ENCODE data around the gene GALE.
"Not testable (repeated sequence)": the region's sequence is repeated elsewhere in the genome, so short reads cannot be mapped to it uniquely, and the experiment has no call there.

Gene GALE

DNA sequence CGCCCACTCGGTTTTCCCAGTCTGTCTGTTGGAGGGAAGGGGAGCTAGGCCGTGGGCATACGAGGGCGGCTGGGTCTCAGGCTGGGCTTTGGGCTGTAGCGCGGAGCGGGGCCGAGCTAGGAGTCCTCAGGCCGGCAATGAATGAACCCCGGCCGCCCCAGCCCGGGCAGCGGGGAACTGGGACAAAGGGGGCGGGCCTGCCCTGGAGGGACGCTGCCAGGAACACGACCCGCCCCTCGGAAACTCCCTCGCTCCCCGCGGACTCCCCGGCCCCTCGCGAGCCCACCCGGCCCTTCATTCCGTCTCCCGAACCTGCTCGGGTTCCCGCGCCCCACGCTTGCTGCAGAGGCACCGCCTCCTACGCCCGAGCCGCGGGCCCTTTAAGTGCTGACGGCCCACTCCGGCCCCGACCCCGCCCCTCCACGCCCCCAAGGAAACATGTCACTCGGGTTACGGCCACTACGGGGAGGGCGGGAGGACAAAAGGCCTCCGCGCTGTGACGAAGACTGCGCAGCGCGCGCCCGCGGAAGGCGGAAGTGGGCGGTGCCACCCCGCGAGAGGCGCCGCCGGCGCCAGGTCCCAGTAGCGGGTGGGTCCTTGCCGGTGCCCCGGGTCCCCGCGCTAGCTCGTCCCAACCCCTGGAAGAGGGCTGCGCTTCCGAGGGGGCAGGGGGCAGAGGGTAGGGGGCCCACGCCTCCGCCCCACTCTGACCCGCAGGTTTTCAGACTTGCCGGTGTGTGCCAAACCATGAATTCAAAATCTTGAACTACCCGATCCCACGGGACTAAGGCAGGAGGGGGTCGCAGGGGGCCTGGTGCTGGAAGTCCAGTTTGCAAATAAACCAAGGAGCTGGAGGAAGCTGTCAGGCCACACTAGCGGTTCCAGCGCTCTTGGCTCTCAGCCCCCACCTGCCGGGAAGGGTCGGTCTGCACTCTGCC lies at the start of gene GALE:
Gene GALE, minus strand, starts transcription at position 355 of the 938 bp plus-strand sequence. CDS start 1,747 bp downstream, outside the sequence.
- peak within 1 kb of the TSS; percentile 84 to 96 for H3K4me3 ChIP-seq (replicated peaks in 1 of 2; ENCODE audit: low read depth in 2 of 2, low read length in 2 of 2)
- DNase-seq (ENCODE audit: low read depth in 2 of 2) = peak; percentile 95 to 97
- TF ChIP-seq, protein P1, sequence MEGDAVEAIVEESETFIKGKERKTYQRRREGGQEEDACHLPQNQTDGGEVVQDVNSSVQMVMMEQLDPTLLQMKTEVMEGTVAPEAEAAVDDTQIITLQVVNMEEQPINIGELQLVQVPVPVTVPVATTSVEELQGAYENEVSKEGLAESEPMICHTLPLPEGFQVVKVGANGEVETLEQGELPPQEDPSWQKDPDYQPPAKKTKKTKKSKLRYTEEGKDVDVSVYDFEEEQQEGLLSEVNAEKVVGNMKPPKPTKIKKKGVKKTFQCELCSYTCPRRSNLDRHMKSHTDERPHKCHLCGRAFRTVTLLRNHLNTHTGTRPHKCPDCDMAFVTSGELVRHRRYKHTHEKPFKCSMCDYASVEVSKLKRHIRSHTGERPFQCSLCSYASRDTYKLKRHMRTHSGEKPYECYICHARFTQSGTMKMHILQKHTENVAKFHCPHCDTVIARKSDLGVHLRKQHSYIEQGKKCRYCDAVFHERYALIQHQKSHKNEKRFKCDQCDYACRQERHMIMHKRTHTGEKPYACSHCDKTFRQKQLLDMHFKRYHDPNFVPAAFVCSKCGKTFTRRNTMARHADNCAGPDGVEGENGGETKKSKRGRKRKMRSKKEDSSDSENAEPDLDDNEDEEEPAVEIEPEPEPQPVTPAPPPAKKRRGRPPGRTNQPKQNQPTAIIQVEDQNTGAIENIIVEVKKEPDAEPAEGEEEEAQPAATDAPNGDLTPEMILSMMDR (IDR thresholded peaks at IDR 0.05; ENCODE audit: low read depth, low read length) = no peak

DNA sequence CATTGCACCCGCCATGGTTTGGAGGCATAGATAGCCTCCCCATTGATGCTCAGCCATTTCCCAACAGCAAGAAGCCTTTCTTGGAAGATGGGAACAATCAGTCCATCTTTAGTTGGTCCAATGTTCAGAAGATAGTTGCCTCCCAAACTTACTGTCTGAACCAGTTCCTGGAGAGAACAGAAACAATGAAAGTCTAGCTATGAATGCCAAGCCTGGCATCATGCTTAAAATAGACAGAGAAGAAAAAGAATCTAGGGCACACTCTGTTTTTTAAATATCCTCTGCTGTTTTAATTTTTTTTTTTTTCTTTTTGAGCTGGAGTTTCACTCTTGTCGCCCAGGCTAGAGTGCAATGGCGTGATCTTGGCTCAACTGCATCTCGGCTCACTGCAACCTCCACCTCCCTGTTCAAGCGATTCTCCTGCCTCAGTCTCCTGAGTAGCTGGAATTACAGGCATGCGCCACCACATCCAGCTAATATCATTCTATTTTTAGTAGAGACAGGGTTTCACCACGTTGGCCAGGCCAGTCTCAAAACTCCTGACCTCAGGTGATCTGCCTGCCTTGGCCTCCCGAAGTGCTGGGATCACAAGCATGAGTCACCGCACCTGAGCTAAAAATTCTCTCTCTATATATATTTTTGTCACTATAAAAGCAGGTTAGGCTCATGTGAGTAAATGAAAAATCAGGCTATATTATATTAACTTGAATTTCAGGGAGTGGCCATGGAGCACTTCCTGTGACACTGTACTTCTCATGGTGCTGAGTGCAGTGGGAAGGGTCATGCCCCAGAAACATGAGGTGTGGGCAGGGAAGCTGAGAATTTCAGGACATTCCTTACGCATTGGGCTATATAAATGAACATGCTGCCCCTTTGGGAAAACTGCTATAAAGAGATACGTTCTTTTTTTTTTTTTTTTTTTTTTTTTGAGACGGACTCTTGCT lies 48.4 kb upstream of the GALE start:
- no peak for DNase-seq (ENCODE audit: low read depth in 2 of 2)
- H3K4me3 ChIP-seq (replicated peaks in 1 of 2; ENCODE audit: low read depth in 2 of 2, low read length in 2 of 2) = no peak overlapping the region
- TF ChIP-seq, protein P1 (IDR thresholded peaks at IDR 0.05; ENCODE audit: low read depth, low read length) = no peak

DNA sequence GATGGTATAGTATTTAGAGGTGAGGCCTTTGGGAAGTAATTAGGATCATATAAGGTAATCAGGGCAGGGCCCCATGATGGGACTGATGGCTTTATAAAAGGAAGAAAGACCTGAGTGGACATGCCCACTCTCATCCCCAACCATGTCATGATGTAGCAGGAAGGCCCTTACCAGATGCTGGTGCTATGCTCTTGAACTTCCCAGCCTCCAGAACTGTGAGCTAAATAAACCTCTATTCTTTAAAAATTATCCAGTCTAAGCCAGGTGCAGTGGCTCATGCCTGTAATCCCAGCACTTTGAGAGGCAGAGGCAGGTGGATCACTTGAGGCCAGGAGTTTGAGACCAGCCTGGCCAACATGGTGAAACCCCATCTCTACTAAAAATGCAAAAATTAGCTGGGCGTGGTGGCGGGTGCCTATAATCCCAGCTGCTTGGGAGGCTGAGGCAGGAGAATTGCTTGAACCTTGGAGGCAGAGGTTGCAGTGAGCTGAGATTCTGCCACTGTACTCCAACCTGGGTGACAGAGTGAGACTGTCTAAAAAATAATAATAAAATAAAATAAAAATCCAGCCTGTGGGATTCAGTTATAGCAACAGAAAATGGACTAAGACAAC lies 47.0 kb upstream of the GALE start:
- not testable (repeated sequence) for DNase-seq (ENCODE audit: low read depth in 2 of 2); H3K4me3 ChIP-seq (replicated peaks in 1 of 2; ENCODE audit: low read depth in 2 of 2, low read length in 2 of 2)

DNA sequence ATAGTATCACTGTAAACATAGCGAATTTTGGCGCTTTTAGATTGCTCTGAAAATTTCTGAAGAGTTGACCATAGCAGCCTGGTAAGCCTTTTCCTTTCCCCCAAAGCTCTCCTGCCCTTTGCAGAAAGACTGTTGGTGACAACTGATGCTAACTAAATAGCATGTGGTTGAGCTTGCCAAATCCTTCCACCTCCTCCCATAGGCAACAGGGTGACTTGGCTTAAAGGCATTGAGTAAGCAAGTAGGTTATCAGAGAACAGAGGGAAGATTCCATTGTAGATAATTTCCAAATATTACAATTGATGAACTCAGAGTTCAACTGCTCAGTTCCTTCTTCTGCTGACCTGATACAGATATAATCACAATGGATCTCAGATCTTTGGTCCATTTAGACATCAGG lies 44.6 kb upstream of the GALE start:
- TF ChIP-seq, protein P1 (IDR thresholded peaks at IDR 0.05; ENCODE audit: low read depth, low read length) = no peak
- no peak for DNase-seq (ENCODE audit: low read depth in 2 of 2)
- H3K4me3 ChIP-seq (replicated peaks in 1 of 2; ENCODE audit: low read depth in 2 of 2, low read length in 2 of 2) = no peak overlapping the region

DNA sequence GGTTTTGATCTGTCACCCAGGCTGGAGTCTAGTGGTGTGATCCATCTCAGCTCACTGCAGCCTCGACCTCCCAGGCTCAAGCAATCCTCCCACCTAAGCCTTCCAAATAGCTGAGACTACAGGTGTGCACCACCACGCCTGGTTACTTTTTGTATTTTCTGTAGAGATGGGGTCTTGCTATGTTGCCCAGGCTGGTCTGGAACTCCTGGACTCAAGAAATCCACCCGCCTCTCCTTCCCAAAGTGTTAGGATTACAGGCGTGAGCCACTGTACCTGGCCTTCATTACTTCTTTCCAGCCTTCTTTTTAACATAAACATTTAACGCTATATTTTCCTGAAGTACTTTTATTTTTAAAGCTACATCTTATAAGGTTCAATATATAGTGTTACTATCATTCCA lies 43.1 kb upstream of the GALE start:
- no peak overlapping the region for H3K4me3 ChIP-seq (replicated peaks in 1 of 2; ENCODE audit: low read depth in 2 of 2, low read length in 2 of 2)
- TF ChIP-seq, protein P1 (IDR thresholded peaks at IDR 0.05; ENCODE audit: low read depth, low read length) = no peak
- no peak for DNase-seq (ENCODE audit: low read depth in 2 of 2)

DNA sequence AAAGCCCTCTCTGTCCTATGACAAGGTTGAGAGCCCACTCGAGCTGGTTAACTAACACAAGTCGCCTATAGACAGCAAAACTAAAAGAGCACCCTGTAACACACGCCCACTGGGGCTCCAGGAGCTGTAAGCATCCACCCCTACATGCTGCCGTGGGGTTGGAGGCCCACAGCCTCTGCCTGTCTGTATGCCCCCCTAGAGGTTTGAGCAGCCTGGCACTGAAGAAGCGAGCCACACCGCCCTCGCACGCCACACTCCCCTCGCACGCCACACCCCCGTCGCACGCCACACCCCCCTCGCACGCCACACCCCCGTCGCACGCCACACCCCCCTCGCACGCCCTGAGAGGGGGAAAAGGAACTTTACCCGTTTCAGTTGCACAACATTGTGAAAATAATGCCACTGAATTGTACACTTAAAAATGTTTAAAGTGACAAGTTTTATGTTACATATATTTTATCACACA lies 37.9 kb upstream of the GALE start:
- DNase-seq (ENCODE audit: low read depth in 2 of 2) = peak; percentile 41 to 58
- H3K4me3 ChIP-seq (replicated peaks in 1 of 2; ENCODE audit: low read depth in 2 of 2, low read length in 2 of 2) = peak overlapping the region; percentile 19 to 39
- TF ChIP-seq, protein P1 (IDR thresholded peaks at IDR 0.05; ENCODE audit: low read depth, low read length) = no peak
